ENCODE measurements around the gene SNX1.
A peak's percentile ranks its signal among the peaks of the same experiment; 100 is the strongest.

Gene SNX1

GRCh38 chr15:64153480-64154367 lies 57.9 kb downstream of the SNX1 start:
- Histone ChIP-seq H3K4me3 (ENCODE audit: insufficient read depth in 1 of 2, low read depth in 1 of 2, low read length in 2 of 2) (no peak overlapping the region), H2BK12ac (ENCODE audit: low read length in 2 of 2) (no peak overlapping the region), H4K91ac (ENCODE audit: low read length) (no peak overlapping the region), H2BK5ac (ENCODE audit: low read depth, low read length, poor library complexity, severe bottlenecking) (no peak overlapping the region), H3K36me3 (ENCODE audit: control insufficient read depth in 1 of 2, insufficient read depth in 2 of 2, low read depth in 1 of 2, low read length in 2 of 2) (peaks cover 45 to 48% of the 10 kb centered on the region in 2 experiments), H2AFZ (ENCODE audit: low read depth, low read length) (no peak overlapping the region), H3K27ac (ENCODE audit: low read length, poor library complexity, severe bottlenecking) (peak overlapping the region; percentile 27), H2AK5ac (ENCODE audit: low read length, severe bottlenecking) (no peak overlapping the region), H2BK120ac (ENCODE audit: low read depth, low read length) (no peak overlapping the region), H3K9ac (ENCODE audit: low read length) (peak overlapping the region; percentile 36), H3K4me1 (ENCODE audit: control insufficient read depth, insufficient read depth, low read depth, low read length) (peaks cover 29% of the 10 kb centered on the region), H3K27me3 (ENCODE audit: control insufficient read depth in 1 of 2, insufficient read depth in 1 of 2, low read length in 2 of 2) (peaks cover 9 to 16% of the 10 kb centered on the region in 2 experiments), H4K8ac (ENCODE audit: low read length) (peak overlapping the region; percentile 45), H3K14ac (ENCODE audit: low read length in 2 of 2) (no peak overlapping the region), H3K18ac (ENCODE audit: low read depth in 1 of 2, low read length in 2 of 2) (no peak overlapping the region), H3K4ac (ENCODE audit: low read depth in 1 of 2, low read length in 2 of 2) (no peak overlapping the region), H3K79me1 (replicated peaks; ENCODE audit: low read length, poor library complexity, severe bottlenecking) (peaks cover 8% of the 10 kb centered on the region), H3K23ac (ENCODE audit: low read length in 2 of 2) (no peak overlapping the region), H3K4me2 (ENCODE audit: low read length, poor library complexity, severe bottlenecking) (no peak overlapping the region), H3K9me3 (ENCODE audit: control insufficient read depth, low read length) (no peaks in the 10 kb centered on the region), H2BK15ac (ENCODE audit: low read depth, poor library complexity, severe bottlenecking) (no peak overlapping the region)
- peak; percentile 84 for DNase-seq
- 22% methylated on average over 10 of the region's 12 CpGs for WGBS

GRCh38 chr15:64155802-64156651 lies 60.2 kb downstream of the SNX1 start:
- Histone ChIP-seq H3K4me2 (ENCODE audit: low read length, poor library complexity, severe bottlenecking) (no peak overlapping the region), H3K4me1 (ENCODE audit: control insufficient read depth, insufficient read depth, low read depth, low read length) (peaks cover 36% of the 10 kb centered on the region), H3K4me3 (ENCODE audit: insufficient read depth in 1 of 2, low read depth in 1 of 2, low read length in 2 of 2) (no peak overlapping the region), H3K23ac (ENCODE audit: low read length in 2 of 2) (no peak overlapping the region), H2AFZ (ENCODE audit: low read depth, low read length) (no peak overlapping the region), H3K79me1 (replicated peaks; ENCODE audit: low read length, poor library complexity, severe bottlenecking) (peaks cover 13% of the 10 kb centered on the region), H2BK12ac (ENCODE audit: low read length in 2 of 2) (no peak overlapping the region), H2BK15ac (ENCODE audit: low read depth, poor library complexity, severe bottlenecking) (no peak overlapping the region), H3K36me3 (ENCODE audit: control insufficient read depth in 1 of 2, insufficient read depth in 2 of 2, low read depth in 1 of 2, low read length in 2 of 2) (peaks cover 64 to 66% of the 10 kb centered on the region in 2 experiments), H3K18ac (ENCODE audit: low read depth in 1 of 2, low read length in 2 of 2) (no peak overlapping the region), H2AK5ac (ENCODE audit: low read length, severe bottlenecking) (no peak overlapping the region), H3K27me3 (ENCODE audit: control insufficient read depth in 1 of 2, insufficient read depth in 1 of 2, low read length in 2 of 2) (peaks cover 9 to 16% of the 10 kb centered on the region in 2 experiments), H3K9me3 (ENCODE audit: control insufficient read depth, low read length) (no peaks in the 10 kb centered on the region), H3K14ac (ENCODE audit: low read length in 2 of 2) (no peak overlapping the region), H2BK120ac (ENCODE audit: low read depth, low read length) (no peak overlapping the region), H4K91ac (ENCODE audit: low read length) (no peak overlapping the region), H3K27ac (ENCODE audit: low read length, poor library complexity, severe bottlenecking) (no peak overlapping the region), H4K8ac (ENCODE audit: low read length) (no peak overlapping the region), H2BK5ac (ENCODE audit: low read depth, low read length, poor library complexity, severe bottlenecking) (no peak overlapping the region), H3K9ac (ENCODE audit: low read length) (no peak overlapping the region), H3K4ac (ENCODE audit: low read depth in 1 of 2, low read length in 2 of 2) (peak overlapping the region in 1 of 2 experiments; percentile 49)
- no peak for DNase-seq
- WGBS: 93% methylated on average over 15 of the region's 15 CpGs

- Histone ChIP-seq H2BK15ac (ENCODE audit: low read depth, poor library complexity, severe bottlenecking) (no peak overlapping the region), H2BK5ac (ENCODE audit: low read depth, low read length, poor library complexity, severe bottlenecking) (no peak overlapping the region)
- 95% methylated on average over 16 of the region's 16 CpGs for WGBS
These were observed 61.0 kb downstream of the SNX1 start for GRCh38 chr15:64156652-64157331.

More at GRCh38 chr15:64156652-64157331, 61.0 kb downstream of the SNX1 start:
- H4K8ac ChIP-seq (ENCODE audit: low read length): no peak overlapping the region
- H3K4me3 ChIP-seq (ENCODE audit: insufficient read depth in 1 of 2, low read depth in 1 of 2, low read length in 2 of 2): no peak overlapping the region
- H3K4me1 ChIP-seq (ENCODE audit: control insufficient read depth, insufficient read depth, low read depth, low read length): peaks cover 31% of the 10 kb centered on the region
- H2BK12ac ChIP-seq (ENCODE audit: low read length in 2 of 2): no peak overlapping the region
- H2AFZ ChIP-seq (ENCODE audit: low read depth, low read length): no peak overlapping the region
- H2BK120ac ChIP-seq (ENCODE audit: low read depth, low read length): no peak overlapping the region
- H3K27ac ChIP-seq (ENCODE audit: low read length, poor library complexity, severe bottlenecking): no peak overlapping the region
- H3K23ac ChIP-seq (ENCODE audit: low read length in 2 of 2): no peak overlapping the region
- peaks cover 9 to 14% of the 10 kb centered on the region in 2 experiments for H3K27me3 ChIP-seq (ENCODE audit: control insufficient read depth in 1 of 2, insufficient read depth in 1 of 2, low read length in 2 of 2)
- no peak for DNase-seq
- H2AK5ac ChIP-seq (ENCODE audit: low read length, severe bottlenecking): no peak overlapping the region
- no peak overlapping the region for H3K18ac ChIP-seq (ENCODE audit: low read depth in 1 of 2, low read length in 2 of 2)
- H3K79me1 ChIP-seq (replicated peaks; ENCODE audit: low read length, poor library complexity, severe bottlenecking): peaks cover 13% of the 10 kb centered on the region
- H3K4me2 ChIP-seq (ENCODE audit: low read length, poor library complexity, severe bottlenecking): no peak overlapping the region
- no peak overlapping the region for H3K4ac ChIP-seq (ENCODE audit: low read depth in 1 of 2, low read length in 2 of 2)
- H3K14ac ChIP-seq (ENCODE audit: low read length in 2 of 2): no peak overlapping the region
- no peak overlapping the region for H3K9ac ChIP-seq (ENCODE audit: low read length)
- H3K9me3 ChIP-seq (ENCODE audit: control insufficient read depth, low read length): no peaks in the 10 kb centered on the region
- H3K36me3 ChIP-seq (ENCODE audit: control insufficient read depth in 1 of 2, insufficient read depth in 2 of 2, low read depth in 1 of 2, low read length in 2 of 2): peaks cover 70 to 71% of the 10 kb centered on the region in 2 experiments
- no peak overlapping the region for H4K91ac ChIP-seq (ENCODE audit: low read length)

Data from mesenchymal stem cell (in vitro differentiated cells and primary cell).